Esophagus squamous epithelium (tissue), 5 donors: ENCODE data around the gene QPRT. TPM values are rescaled to one million over a fixed set of nuclear protein-coding genes. Genes with fewer than 3 reads are reported as not detected.
"Not testable (repeated sequence)": the region's sequence is repeated elsewhere in the genome, so short reads cannot be mapped to it uniquely, and the experiment has no call there.

Source experiments
- DNase-seq: peaks from one replicate; lab custom pipeline; 2025; lab: John Stamatoyannopoulos, UW
- H3K27ac ChIP-seq, 4 donors: fragments of 200-600 bp; sonication (generic); one replicate each; pipeline ENCODE4 v1.5.1; 2016 to 2019; ENCODE audit warnings: mild to moderate bottlenecking in 1 of 4
- H3K27me3 ChIP-seq, 4 donors: fragments of 200-600 bp; sonication (generic); 1 replicate in 3 of 4; 2 replicates in 1 of 4; pipeline versions ENCODE4 v1.5.1 to v1.6.0; 2017 to 2021; ENCODE audit warnings: antibody characterized with exemption in 1 of 4
- H3K36me3 ChIP-seq, 3 donors: fragments of 200-600 bp; sonication (generic); one replicate each; pipeline ENCODE4 v1.5.1; 2016 to 2019
- H3K4me1 ChIP-seq, 3 donors: fragments of 200-600 bp; sonication (generic); one replicate each; pipeline ENCODE4 v1.5.1; 2017 to 2019
- H3K4me3 ChIP-seq, 4 donors: fragments of 200-600 bp; sonication (generic); 1 replicate in 3 of 4; 2 replicates in 1 of 4; pipeline ENCODE4 v1.5.1; 2016 to 2019; ENCODE audit warnings: mild to moderate bottlenecking in 2 of 4, moderate library complexity in 1 of 4
- H3K9me3 ChIP-seq, 3 donors: fragments of 200-600 bp; sonication (generic); one replicate each; pipeline ENCODE4 v1.5.1; 2016 to 2019
- POLR2A ChIP-seq, 4 donors: fragments of 450-650 bp; IDR thresholded peaks; one replicate each; pipeline ENCODE4 v1.6.1; 2017; ENCODE audit warnings: antibody characterized with exemption in 4 of 4, mild to moderate bottlenecking in 4 of 4, moderate library complexity in 3 of 4
- WGBS, 2 donors: methylation state at CpG; one replicate each; pipeline ENCODE4 v1.1.5; 2018; 5-methylcytosine and 5-hydroxymethylcytosine counted together
- intact Hi-C: fragments of 100-400 bp; cut with DNase I; formaldehyde crosslinking; loops from one replicate; pipeline ENCODE4 v1.15.0; 2022
- total RNA-seq, 4 donors: library from RNA; depleted of rRNA; stranded (reverse); fragments of >200 nt; gene quantifications; one replicate each; pipeline ENCODE4 v1.1.0, GENCODE V29; 2016
- TF ChIP-seq, protein P1 (sequence below), 6 experiments: fragments of 450-650 bp in 4 of 6; fragments of 200-600 bp in 2 of 6; sonication (generic) in 2 of 6; IDR thresholded peaks; one replicate each; pipeline ENCODE4 v1.5.1; 2016 to 2019; ENCODE audit warnings: antibody characterized with exemption in 6 of 6, mild to moderate bottlenecking in 4 of 6, moderate library complexity in 4 of 6
- donor health status: DM: yes; HTN: yes; CAD: no.

Gene QPRT
- total RNA-seq, 4 donors from 2014 or later: 0.40 to 3.6 (median 1.9) TPM

DNA sequence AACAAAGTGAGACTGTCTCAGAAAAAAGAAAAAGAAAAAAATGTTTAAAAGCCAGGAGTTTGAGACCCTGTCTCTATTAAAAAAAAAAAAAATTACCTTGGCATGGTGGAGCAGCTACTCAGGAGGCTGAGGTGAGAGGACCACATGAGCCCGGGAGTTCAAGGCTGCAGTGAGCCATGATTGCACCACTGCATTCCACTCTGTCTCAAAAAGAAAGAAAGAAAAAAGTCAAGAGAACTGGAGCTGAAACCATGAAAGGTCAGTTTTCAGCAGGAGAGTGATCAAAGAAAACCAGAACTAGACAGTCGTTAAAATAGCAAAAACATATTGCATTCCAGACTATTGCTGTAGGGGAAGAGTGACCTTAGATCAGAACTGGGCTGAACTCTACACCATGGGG lies 8.8 kb downstream of the QPRT start:
- Histone ChIP-seq H3K36me3 (no peaks in the 10 kb centered on the region), H3K27me3 (no peaks in the 10 kb centered on the region), H3K4me3 (no peak overlapping the region), H3K27ac (no peak overlapping the region), H3K9me3 (no peaks in the 10 kb centered on the region), H3K4me1 (no peaks in the 10 kb centered on the region)
- WGBS, 2 donors: 67 to 69% methylated on average over 2 of the region's 2 CpGs
- TF ChIP-seq, protein P1, sequence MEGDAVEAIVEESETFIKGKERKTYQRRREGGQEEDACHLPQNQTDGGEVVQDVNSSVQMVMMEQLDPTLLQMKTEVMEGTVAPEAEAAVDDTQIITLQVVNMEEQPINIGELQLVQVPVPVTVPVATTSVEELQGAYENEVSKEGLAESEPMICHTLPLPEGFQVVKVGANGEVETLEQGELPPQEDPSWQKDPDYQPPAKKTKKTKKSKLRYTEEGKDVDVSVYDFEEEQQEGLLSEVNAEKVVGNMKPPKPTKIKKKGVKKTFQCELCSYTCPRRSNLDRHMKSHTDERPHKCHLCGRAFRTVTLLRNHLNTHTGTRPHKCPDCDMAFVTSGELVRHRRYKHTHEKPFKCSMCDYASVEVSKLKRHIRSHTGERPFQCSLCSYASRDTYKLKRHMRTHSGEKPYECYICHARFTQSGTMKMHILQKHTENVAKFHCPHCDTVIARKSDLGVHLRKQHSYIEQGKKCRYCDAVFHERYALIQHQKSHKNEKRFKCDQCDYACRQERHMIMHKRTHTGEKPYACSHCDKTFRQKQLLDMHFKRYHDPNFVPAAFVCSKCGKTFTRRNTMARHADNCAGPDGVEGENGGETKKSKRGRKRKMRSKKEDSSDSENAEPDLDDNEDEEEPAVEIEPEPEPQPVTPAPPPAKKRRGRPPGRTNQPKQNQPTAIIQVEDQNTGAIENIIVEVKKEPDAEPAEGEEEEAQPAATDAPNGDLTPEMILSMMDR (IDR thresholded peaks at IDR 0.05): no peak
- no peak for TF ChIP-seq POLR2A (IDR thresholded peaks at IDR 0.05)
- no peak for DNase-seq
- intact Hi-C loops: no loop called here

DNA sequence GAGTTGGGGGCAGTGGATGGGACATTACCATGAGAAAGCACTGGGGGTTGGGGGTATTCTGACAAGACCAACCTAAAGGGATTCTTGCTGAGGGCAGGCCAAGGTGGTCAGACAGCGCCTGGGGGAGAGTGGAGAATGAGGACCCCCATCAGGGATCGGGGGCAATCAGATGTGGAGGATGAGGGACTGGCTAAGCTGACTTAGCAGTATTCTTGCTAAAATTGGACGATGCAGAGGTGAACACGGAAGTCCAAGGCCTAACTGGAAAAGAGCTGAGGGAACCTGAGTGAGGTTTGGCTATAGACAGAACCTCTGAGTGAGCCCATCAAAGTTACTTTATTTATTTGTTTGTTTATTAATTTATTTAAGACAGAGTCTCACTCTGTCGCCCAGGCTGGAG lies 9.2 kb downstream of the QPRT start:
- no peak for DNase-seq
- intact Hi-C loops: no loop called here
- no peak for TF ChIP-seq POLR2A (IDR thresholded peaks at IDR 0.05)
- TF ChIP-seq, protein P1 (IDR thresholded peaks at IDR 0.05): no peak
- H3K4me3 ChIP-seq: no peak overlapping the region
- no peaks in the 10 kb centered on the region for H3K9me3 ChIP-seq
- H3K27ac ChIP-seq: no peak overlapping the region
- H3K27me3 ChIP-seq: no peaks in the 10 kb centered on the region
- no peaks in the 10 kb centered on the region for H3K4me1 ChIP-seq
- 75 to 83% methylated on average over 5 of the region's 5 CpGs for WGBS, 2 donors
- no peaks in the 10 kb centered on the region for H3K36me3 ChIP-seq

DNA sequence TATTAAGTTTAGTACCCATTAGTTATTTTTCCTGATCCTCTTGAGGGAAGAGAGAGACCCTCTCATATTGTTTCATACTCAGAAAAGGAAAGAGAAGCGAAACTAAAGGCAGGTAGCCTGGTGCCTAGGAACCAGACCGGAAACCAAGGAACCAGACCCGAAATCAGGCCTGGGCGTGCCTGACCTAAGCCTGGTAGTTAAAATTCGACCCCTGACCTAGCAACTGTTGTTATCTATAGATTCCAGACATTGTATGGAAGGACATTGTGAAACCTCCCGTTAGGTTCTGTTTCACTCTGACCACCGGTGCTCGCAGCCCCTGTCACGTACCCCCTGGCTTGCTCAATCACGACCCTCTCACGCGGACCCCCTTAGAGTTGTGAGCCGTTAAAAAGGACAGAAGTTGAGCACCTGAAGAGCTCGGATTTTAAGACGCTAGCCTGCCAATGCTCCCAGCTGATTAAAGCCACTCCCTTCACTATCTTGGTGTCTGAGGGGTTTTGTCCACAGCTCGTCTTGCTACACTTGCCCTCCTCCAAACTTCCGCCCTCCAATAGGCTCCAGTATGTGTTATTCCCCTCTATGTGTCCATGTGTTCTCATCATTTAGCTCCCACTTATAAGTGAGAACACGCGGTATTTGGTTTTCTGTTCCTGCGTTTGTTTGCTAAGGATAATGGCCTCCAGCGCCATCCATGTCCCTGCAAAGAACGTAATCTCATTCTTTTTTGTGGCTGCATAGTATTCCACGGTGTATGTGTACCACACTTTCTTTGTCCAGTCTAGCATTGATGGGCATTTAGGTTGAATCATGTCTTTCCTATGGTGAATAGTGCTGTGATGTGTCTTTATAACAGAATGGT lies 10.7 kb downstream of the QPRT start:
- H3K4me1 ChIP-seq, intact Hi-C loops, H3K9me3 ChIP-seq, H3K27me3 ChIP-seq, DNase-seq, H3K36me3 ChIP-seq, H3K4me3 ChIP-seq, H3K27ac ChIP-seq: not testable (repeated sequence)
- WGBS, 2 donors: 77 to 91% methylated on average over 22 of the region's 23 CpGs

DNA sequence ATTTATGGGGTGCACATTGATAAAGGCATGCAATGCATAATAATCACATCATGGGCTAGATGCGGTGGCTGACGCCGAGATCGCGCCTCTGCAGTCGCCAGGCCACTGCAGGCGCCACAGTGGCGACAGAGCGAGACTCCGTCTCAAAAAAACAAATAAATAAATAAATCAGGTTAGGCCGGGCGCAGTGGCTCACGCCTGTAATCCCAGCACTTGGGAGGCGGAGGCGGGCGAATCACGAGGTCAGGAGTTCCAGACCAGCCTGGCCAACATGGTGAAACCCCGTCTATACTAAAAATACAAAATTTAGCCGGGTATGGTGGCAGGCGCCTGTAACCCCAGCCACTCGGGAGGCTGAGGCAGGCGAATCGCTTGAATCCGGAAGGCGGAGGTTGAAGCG lies 13.6 kb downstream of the QPRT start:
- H3K9me3 ChIP-seq, H3K4me3 ChIP-seq, H3K4me1 ChIP-seq, H3K36me3 ChIP-seq, intact Hi-C loops, H3K27ac ChIP-seq, DNase-seq, H3K27me3 ChIP-seq: not testable (repeated sequence)
- WGBS, 2 donors: 91 to 93% methylated on average over 22 to 26 of the region's 26 CpGs

DNA sequence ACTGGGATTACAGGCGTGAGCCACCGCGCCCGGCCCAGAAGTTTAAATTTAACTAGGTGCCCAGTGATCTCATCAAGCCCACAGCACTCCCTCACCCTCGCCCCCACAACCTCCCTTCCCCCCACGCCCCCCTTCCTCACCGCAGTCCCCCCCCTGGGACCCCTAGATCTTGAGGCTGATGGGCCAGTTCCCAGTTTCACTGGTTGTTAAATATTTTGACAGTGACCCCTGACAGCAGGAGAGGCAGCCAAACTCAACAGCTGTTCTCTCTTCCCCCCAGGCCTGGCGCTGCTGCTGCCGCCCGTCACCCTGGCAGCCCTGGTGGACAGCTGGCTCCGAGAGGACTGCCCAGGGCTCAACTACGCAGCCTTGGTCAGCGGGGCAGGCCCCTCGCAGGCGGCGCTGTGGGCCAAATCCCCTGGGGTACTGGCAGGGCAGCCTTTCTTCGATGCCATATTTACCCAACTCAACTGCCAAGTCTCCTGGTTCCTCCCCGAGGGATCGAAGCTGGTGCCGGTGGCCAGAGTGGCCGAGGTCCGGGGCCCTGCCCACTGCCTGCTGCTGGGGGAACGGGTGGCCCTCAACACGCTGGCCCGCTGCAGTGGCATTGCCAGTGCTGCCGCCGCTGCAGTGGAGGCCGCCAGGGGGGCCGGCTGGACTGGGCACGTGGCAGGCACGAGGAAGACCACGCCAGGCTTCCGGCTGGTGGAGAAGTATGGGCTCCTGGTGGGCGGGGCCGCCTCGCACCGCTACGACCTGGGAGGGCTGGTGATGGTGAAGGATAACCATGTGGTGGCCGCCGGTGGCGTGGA lies 15.6 kb downstream of the QPRT start:
- Histone ChIP-seq H3K27ac (peak overlapping the region in 3 of 4 donors; percentile 1 to 36 (median 14)), H3K36me3 (no peaks in the 10 kb centered on the region), H3K4me1 (peaks cover 0 to 7% (median 0%) of the 10 kb centered on the region in 3 donors), H3K27me3 (no peaks in the 10 kb centered on the region), H3K9me3 (no peaks in the 10 kb centered on the region), H3K4me3 (no peak overlapping the region)
- TF ChIP-seq, protein P1 (IDR thresholded peaks at IDR 0.05): no peak
- TF ChIP-seq POLR2A (IDR thresholded peaks at IDR 0.05): no peak
- intact Hi-C loops: loop anchor here (5.0 kb wide), 1 partner anchor 333 kb away; no protein-coding TSS in a partner anchor
- WGBS, 2 donors: 61 to 70% methylated on average over 6 to 23 of the region's 41 CpGs
- no peak for DNase-seq

DNA sequence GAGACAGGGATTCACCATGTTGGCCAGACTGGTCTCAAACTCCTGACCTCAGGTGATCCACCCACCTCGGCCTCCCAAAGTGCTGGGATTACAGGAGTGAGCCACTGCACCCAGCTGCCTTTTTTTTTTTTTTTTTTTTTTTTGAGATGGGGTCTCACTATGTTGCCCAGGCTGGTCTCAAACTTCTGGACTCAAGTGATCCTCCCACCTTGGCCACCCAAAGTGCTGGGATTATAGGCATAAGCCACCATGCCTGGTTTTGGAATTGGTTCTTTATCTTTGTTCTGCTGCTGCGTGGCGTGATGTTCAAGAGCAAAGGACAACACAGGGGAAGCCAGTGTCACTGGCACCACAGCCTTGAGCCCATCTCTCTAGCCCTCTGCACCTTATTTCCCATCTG lies 16.7 kb downstream of the QPRT start:
- H3K36me3 ChIP-seq, H3K9me3 ChIP-seq, H3K27ac ChIP-seq, H3K4me3 ChIP-seq, DNase-seq, H3K27me3 ChIP-seq: not testable (repeated sequence)
- peaks cover 0 to 10% (median 0%) of the 10 kb centered on the region in 3 donors for H3K4me1 ChIP-seq
- WGBS, 2 donors: 92 to 100% methylated on average over 1 to 3 of the region's 3 CpGs
- intact Hi-C loops: loop anchor here (5.0 kb wide), 1 partner anchor 332 kb away; no protein-coding TSS in a partner anchor
